Stimulated activated CD8-positive, alpha-beta memory T cell treated with anti-CD3 and anti-CD28 coated beads, Interleukin-4, amount 100 ng/mL, for 48 hours (primary cell): ENCODE measurements around the gene TMEM52.
"Not testable (repeated sequence)": the region's sequence is repeated elsewhere in the genome, so short reads cannot be mapped to it uniquely, and the experiment has no call there.

Experiments
- DNase-seq: peaks from one replicate; pipeline ENCODE4 v3.0.0-alpha.2; 2020

Gene TMEM52

DNA sequence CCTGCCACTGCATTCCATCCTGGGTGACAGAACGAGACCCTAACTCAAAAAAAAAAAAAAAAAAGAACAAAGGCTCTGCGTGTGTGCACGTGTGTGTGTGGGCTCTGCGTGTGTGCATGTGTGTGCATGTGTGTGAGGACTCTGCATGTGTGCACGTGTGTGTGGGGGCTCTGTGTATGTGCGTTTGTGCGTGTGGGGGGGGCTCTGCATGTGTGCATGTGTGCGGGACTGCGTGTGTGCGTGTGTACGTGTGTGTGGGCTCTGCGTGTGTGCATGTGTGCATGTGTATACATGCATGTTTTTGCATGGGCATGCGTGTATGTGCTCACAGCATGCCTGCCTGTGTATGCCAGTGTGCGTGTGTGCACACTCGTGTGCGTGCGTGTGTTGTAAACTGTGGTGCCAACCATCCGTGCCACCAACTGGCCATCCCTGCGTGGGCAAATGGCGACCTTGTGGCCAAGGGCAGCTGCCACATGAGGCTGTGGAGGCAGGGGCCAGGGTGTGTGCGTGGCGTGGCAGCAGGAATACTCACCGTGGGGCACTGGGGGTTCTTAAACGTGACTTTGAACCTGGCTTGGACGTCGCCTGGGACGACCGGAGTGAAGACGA, 26.8 kb upstream of the TMEM52 start:
- no peak for DNase-seq

- DNase-seq, result peak; percentile 78
Observed at GRCh38 chr1:1943834-1944570, 24.9 kb upstream of the TMEM52 start.

DNA sequence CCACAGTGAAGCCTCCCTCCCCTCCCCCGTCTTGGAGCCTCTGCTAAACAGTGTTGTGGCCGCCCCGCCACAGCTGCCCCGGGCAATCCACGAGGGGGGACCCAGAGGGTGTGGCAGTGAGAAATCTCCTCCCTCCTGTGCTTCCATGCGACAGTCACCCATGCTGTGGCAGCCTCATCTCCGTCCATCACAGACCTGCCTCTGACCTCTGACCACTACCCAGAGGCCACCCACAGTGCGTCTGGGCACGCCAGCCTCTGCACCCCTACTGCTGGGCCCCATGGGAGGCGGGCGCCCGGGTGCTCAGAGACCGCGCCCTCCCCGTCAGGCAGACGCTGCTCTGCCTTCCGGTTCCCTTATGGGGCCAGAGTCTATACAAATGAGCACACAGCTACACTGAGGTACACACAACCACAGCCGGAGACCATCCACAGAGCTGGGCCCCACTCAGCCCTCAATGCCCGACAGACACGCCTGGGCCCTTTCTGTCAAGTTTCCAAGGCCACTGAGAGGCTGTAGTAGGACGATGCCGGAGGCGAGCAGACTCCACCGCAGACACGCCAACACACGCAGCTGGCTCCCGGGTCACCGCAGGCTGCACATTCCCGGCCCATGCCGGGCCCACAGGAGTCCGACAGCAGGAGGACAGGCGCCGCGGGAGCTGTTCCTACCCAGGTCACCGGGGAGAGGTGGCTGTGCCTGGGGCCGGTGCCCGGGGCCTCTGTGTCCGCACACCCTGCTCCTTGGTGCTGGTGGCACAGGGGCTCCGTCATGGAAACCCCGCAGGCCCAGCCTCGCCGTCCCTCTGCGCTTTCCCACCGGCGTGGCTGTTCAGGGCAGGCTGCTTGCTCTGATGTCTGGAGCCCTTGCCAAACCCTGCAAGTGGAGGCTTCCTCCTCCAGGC, 23.9 kb upstream of the TMEM52 start:
- no peak for DNase-seq

- no peak for DNase-seq
Observed at GRCh38 chr1:1941868-1942752, 23.0 kb upstream of the TMEM52 start.

GRCh38 chr1:1941211-1941841, 22.2 kb upstream of the TMEM52 start:
- DNase-seq, result no peak

DNA sequence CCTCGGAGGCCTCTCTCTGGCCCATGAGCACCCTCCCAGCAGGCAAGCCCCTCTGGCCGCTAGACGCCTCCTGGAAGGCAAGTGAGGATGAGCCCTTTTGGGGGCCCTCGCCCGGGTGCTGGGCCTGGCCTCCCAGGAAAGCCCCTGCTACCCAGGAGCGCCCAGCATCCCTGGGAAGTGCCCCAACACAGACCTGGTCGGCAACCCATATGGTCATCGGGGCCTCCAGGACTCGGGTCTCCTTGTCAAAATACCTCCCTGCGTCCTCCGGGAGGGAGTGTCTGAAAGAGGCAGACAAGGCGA, 21.0 kb upstream of the TMEM52 start:
- DNase-seq, result no peak

DNA sequence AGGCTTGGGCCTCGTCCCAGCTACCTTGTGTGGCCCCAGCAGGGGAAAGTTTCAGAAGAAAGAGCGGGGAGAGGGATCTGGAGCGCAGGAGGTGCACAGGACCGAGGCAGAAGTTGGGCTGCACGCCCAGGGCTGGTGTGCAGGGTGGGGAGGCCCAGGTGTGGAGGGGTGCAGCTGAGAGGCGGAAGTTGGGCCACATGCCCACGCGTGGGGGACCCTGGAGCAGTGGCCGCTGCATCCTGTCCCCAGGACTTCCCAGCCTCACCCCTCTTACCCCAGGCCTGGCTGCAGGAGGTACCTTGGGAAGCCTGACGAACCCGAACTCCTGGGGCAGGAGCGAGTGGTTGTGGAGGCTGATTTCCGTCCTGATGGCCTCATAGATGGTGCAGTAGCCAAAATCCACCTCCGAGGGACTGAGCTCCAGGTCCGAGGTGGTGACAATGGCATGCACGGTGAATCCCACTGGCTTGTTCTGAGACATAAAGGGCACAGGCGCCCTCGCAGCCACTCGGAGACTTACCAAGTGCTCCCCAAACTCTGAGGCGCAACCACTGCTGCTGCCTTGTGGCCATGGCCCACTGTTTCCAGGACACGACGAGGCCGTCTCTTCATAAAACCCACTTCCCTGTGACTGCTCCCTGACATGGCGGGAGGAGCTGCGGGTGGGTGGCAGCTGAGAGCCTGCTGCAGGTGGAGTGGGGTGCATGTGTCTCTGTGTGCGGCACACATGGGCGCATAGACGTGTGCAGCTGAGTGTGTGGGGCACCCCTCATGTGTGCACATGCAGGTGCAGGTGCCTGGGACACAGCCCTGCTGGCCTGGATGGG, 20.4 kb upstream of the TMEM52 start:
- DNase-seq, result no peak

DNA sequence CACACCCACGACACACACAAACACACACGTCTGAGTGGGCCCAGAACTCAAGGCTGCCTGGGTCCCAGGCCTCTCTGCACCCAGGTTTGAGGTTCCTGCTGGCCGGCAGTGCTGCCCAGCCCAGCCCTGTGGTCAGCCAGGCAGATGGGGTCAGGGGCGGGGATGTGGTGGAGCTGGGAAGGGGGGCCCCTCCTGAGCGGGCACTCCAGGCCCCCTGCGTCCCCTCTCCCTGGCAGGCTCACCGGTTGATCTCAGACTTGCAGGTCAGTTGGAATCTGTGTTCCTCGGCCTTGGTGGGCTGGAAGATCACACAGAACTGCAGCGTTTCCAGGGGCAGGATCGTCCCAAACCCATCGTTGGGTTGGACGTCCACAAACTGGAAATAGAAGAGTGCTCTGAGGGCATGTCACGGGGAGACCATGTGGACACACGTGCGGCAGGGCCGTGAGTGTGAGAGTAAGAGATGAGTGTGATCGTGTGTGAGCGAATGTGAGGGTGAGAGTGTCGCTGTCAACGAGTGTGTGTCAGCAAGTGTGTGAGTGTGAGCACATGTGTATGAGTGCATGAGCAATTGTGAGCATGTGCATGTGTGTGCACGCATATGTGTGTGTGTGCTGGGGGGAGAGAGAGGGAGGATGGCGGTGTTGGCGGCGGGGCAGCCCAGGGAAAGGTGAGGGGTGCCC, 19.7 kb upstream of the TMEM52 start:
- no peak for DNase-seq

GRCh38 chr1:1938276-1938573, 19.1 kb upstream of the TMEM52 start:
- DNase-seq, result no peak

DNA sequence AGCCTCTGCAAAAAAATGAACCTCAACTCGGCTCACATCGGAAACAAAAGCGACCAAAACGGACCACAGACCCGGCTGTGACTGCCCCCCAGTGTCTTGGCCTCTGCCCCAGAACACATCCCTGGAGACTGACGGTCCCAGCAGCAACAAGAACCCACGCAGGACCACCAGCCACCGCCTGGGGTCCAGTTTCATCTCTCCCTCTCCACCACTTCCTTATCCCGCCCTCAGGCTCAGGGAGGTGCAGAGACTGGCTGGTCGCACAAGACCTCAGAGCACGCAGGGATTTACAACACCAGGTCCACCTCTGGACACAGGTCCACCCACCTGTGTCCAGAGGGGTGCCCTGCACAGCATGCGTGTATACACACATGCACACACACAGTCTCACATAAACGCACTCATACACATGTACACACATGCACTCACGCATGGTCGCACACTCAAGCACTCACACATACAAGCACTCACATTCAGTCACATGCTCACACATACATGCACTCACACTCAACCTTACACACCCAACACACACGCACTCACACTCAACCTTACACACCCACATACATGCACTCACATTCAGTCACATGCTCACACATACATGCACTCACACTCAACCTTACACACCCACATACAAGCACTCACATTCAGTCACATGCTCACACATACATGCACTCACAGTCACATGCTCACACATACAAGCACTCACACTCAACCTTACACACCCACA, 18.6 kb upstream of the TMEM52 start:
- no peak for DNase-seq

DNA sequence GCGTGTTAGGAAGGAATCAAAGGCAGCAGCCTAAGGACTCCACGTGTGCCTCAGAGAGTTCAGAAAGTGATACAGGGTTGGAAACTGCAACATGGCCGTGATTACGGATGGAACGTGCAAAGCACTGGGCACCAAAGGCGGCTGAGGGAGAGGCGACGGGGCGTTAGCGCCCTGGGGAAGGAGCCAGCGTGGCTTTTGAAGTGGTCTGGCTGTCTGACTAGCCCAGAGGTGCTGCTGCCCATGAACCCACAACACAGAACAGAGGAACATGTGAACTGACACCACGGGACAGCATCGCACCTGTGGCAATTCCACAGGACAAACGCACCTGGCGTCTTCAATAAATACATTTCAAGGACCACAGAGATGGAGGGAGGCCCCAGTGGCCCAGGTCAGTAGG, 18.0 kb upstream of the TMEM52 start:
- DNase-seq, result no peak

- not testable (repeated sequence) for DNase-seq
Observed at GRCh38 chr1:1934848-1935247, 15.8 kb upstream of the TMEM52 start.

- DNase-seq, result no peak
Observed at GRCh38 chr1:1929639-1930545, 10.8 kb upstream of the TMEM52 start.

GRCh38 chr1:1929102-1929638, 10.1 kb upstream of the TMEM52 start:
- DNase-seq, result no peak

DNA sequence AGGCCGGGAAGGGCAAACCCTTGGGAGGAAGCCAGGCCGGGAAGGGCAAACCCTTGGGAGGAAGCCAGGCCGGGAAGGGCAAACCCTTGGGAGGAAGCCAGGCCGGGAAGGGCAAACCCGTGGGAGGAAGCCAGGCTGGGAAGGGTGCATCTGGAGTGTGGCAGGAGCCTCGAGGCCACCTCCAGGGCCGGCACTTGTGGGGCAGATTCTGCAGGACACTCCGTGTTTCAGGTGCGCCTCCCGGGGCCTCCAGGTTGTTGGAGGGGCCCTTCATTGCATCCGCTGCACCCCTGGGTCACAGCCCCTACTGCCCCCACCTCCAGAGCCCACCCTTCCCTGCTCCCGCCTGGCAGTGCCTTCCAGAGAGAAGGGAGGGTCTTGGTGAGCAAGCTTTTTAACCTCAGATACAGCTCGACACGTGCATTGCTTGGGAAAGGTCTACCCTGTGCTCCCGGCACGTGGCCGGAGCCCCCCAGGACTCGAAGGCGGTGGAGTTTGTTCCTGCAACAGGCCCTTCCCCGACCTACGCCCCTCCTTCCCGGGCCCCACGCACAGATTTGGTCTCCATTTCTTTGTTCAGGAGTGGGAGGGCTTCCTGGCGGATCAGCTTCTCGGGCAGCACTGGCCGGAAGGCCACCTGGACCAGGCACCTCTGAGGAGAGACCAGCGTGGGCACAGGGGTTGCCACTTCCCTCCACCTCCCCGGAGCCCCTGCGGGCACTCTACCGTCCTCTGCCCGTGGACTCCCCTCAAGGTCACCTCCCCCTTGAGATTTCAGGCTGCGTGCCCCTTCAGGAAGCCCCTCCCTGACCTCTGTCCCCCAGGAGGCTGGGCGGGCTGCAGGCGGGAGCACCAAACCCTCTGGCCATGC, 9.4 kb upstream of the TMEM52 start:
- DNase-seq, result no peak

DNA sequence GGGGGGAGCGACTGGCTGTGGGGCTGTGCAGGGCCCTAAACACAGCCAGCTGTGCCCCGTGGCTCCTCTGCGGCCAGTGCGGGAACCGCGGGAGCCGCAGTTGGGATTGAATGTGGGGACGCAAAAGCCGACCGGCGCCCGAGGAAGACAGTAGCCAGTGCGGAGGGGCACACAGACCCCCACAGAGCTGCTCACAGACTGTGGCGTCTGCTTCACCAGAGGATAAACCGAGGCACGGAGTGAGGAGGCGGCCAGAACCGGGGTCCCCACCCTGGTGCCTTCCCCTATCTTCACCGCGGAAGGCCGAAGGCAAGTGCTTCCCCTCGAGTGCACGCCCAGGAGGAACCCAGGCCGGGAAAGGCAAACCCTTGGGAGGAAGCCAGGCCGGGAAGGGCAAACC, 8.7 kb upstream of the TMEM52 start:
- no peak for DNase-seq

GRCh38 chr1:1926886-1927660, 8.0 kb upstream of the TMEM52 start:
- DNase-seq, result no peak
